CD4-positive, CD25-positive, alpha-beta regulatory T cell (primary cell): ENCODE results near the gene SLC2A6. TPM values are rescaled to one million over a fixed set of nuclear protein-coding genes. Genes with fewer than 3 reads are reported as not detected.
"Not testable (repeated sequence)": the region's sequence is repeated elsewhere in the genome, so short reads cannot be mapped to it uniquely, and the experiment has no call there.

Experiments used
- ATAC-seq, 2 donors: fragments of 150-1000 bp; cut with Tn5 transposase; one replicate each; pipeline ENCODE4 v1.10.0; 2021; ENCODE audit warnings: low read depth in 2 of 2, moderate number of reproducible peaks in 2 of 2, moderate library complexity in 1 of 2
- DNase-seq, 3 donors: peaks; one replicate each; pipeline versions ENCODE4 v3.0.0 to v3.0.0-alpha.2; 2012 to 2022; ENCODE audit warnings: mixed read lengths in 1 of 3
- H3K27ac ChIP-seq: one replicate; pipeline ENCODE4 v1.7.0; 2013; ENCODE audit warnings: mild to moderate bottlenecking, low read length; ENCODE audit not compliant: insufficient read depth, poor library complexity, severe bottlenecking
- H3K27me3 ChIP-seq: one replicate; pipeline ENCODE4 v1.7.0; 2013; ENCODE audit warnings: low read length; ENCODE audit not compliant: control insufficient read depth, insufficient read depth
- H3K36me3 ChIP-seq: one replicate; pipeline ENCODE4 v1.7.0; 2013; ENCODE audit warnings: mild to moderate bottlenecking, low read length, moderate library complexity; ENCODE audit not compliant: control insufficient read depth, insufficient read depth
- H3K4me1 ChIP-seq: 2 replicates; pipeline ENCODE4 v1.7.0; 2013; ENCODE audit warnings: mild to moderate bottlenecking, low read length; ENCODE audit not compliant: insufficient read depth, control insufficient read depth, poor library complexity, severe bottlenecking
- H3K4me3 ChIP-seq: one replicate; pipeline ENCODE4 v1.7.0; 2013; ENCODE audit warnings: low read depth, mild to moderate bottlenecking, low read length, moderate library complexity
- H3K9me3 ChIP-seq, 2 experiments: 1 replicate in 1 of 2; 2 replicates in 1 of 2; pipeline ENCODE4 v1.7.0; 2013; ENCODE audit warnings: low read length in 2 of 2, mild to moderate bottlenecking in 1 of 2, moderate library complexity in 1 of 2; ENCODE audit not compliant: control insufficient read depth in 2 of 2
- H3K27ac Mint-ChIP-seq, 3 donors: one replicate each; pipeline ENCODE4 v1.8.0; 2020 to 2022; ENCODE audit warnings: mild to moderate bottlenecking in 3 of 3, mixed read lengths in 3 of 3, moderate library complexity in 2 of 3
- H3K27me3 Mint-ChIP-seq: one replicate; pipeline ENCODE4 v1.8.0; 2022; ENCODE audit warnings: mild to moderate bottlenecking, mixed read lengths
- H3K36me3 Mint-ChIP-seq: one replicate; pipeline ENCODE4 v1.8.0; 2020; ENCODE audit warnings: mixed read lengths
- H3K4me1 Mint-ChIP-seq, 4 donors: one replicate each; pipeline ENCODE4 v1.8.0; 2020 to 2022; ENCODE audit warnings: mixed read lengths in 4 of 4, mild to moderate bottlenecking in 1 of 4
- H3K4me3 Mint-ChIP-seq, 4 donors: one replicate each; pipeline ENCODE4 v1.8.0; 2020 to 2022; ENCODE audit warnings: mild to moderate bottlenecking in 4 of 4, mixed read lengths in 4 of 4, moderate library complexity in 3 of 4
- H3K9me3 Mint-ChIP-seq, 7 donors: one replicate each; pipeline ENCODE4 v1.8.0; 2020 to 2022; ENCODE audit warnings: mixed read lengths in 7 of 7, mild to moderate bottlenecking in 3 of 7, moderate library complexity in 2 of 7
- polyA plus RNA-seq, 4 donors: library from polyadenylated mRNA; unstranded; fragments of 300-500 nt; fragmentation: Illumina TruSeq; gene quantifications; one replicate each; pipeline ENCODE4 v1.2.3, GENCODE V29; 2021
- total RNA-seq: library from RNA; stranded (reverse); gene quantifications from one replicate; pipeline ENCODE4 v1.2.3, GENCODE V29; 2022

SLC2A6 gene
- total and polyA plus RNA-seq, 5 donors from 2014 or later, result 0.63 to 2.2 (median 1.8) TPM

- Histone ChIP-seq H3K27ac (no peak overlapping the region), H3K9me3 (no peaks in the 10 kb centered on the region), H3K4me1 (peaks cover 16% of the 10 kb centered on the region), H3K4me3 (no peak overlapping the region), H3K36me3 (no peaks in the 10 kb centered on the region), H3K27me3 (no peaks in the 10 kb centered on the region)
- no peak for ATAC-seq
- Mint-ChIP-seq H3K4me3 (no peak overlapping the region), H3K27me3 (peaks cover 5% of the 10 kb centered on the region), H3K36me3 (no peaks in the 10 kb centered on the region), H3K27ac (no peak overlapping the region), H3K4me1 (peaks cover 0 to 14% (median 3%) of the 10 kb centered on the region in 4 donors), H3K9me3 (no peaks in the 10 kb centered on the region)
- DNase-seq, result no peak
These were observed 23.0 kb downstream of the SLC2A6 start for GRCh38 chr9:133455936-133456335.

GRCh38 chr9:133454943-133455673 lies 23.8 kb downstream of the SLC2A6 start:
- ATAC-seq (no peak), DNase-seq (no peak)
- Histone ChIP-seq H3K4me3 (no peak overlapping the region), H3K36me3 (no peaks in the 10 kb centered on the region), H3K9me3 (no peaks in the 10 kb centered on the region), H3K27me3 (no peaks in the 10 kb centered on the region), H3K27ac (no peak overlapping the region), H3K4me1 (peaks cover 12% of the 10 kb centered on the region)
- H3K4me3 Mint-ChIP-seq, result no peak overlapping the region
- no peaks in the 10 kb centered on the region for H3K9me3 Mint-ChIP-seq
- peaks cover 0 to 8% (median 3%) of the 10 kb centered on the region in 4 donors for H3K4me1 Mint-ChIP-seq
- H3K27me3 Mint-ChIP-seq, result peaks cover 5% of the 10 kb centered on the region
- H3K27ac Mint-ChIP-seq, result no peak overlapping the region
- no peaks in the 10 kb centered on the region for H3K36me3 Mint-ChIP-seq

GRCh38 chr9:133454325-133454724 lies 24.6 kb downstream of the SLC2A6 start:
- H3K36me3 ChIP-seq, result no peaks in the 10 kb centered on the region
- H3K4me3 ChIP-seq, result no peak overlapping the region
- H3K27ac ChIP-seq, result no peak overlapping the region
- DNase-seq, result no peak
- ATAC-seq, result no peak
- no peaks in the 10 kb centered on the region for H3K27me3 ChIP-seq
- Mint-ChIP-seq H3K4me3 (no peak overlapping the region), H3K9me3 (no peaks in the 10 kb centered on the region), H3K36me3 (no peaks in the 10 kb centered on the region), H3K27ac (peak overlapping the region in 2 of 3 donors; percentile 14 to 46), H3K4me1 (peaks cover 0 to 3% (median under 1%) of the 10 kb centered on the region in 4 donors), H3K27me3 (peaks cover 5% of the 10 kb centered on the region)
- peaks cover 5% of the 10 kb centered on the region for H3K4me1 ChIP-seq
- H3K9me3 ChIP-seq, result no peaks in the 10 kb centered on the region

DNA sequence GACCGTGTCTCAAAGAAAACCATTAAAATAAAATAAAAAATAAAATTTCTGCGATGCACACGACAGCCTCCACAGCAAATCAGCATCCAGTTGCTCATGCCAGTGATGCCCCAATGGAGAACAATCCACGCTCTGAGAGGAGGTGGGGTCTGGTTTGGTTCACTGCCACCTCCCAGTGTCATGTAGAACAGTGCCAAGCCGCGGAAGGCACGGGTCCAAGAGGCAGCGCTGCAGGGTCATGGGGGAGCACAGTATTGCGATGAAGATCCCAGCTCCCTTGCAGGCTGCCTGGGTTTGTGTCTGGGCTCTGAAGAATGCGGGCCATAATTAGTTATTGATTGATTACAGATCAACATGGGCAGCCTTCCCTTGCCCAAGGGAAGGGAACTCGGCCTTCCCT lies 25.2 kb downstream of the SLC2A6 start:
- DNase-seq (no peak), ATAC-seq (no peak)
- H3K4me1 Mint-ChIP-seq, result no peaks in the 10 kb centered on the region
- no peaks in the 10 kb centered on the region for H3K27me3 ChIP-seq
- H3K27ac ChIP-seq, result no peak overlapping the region
- H3K27me3 Mint-ChIP-seq, result peaks cover 2% of the 10 kb centered on the region
- H3K36me3 Mint-ChIP-seq, result no peaks in the 10 kb centered on the region
- H3K4me3 Mint-ChIP-seq, result no peak overlapping the region
- no peak overlapping the region for H3K27ac Mint-ChIP-seq
- no peaks in the 10 kb centered on the region for H3K4me1 ChIP-seq
- H3K9me3 ChIP-seq, result no peaks in the 10 kb centered on the region
- no peaks in the 10 kb centered on the region for H3K36me3 ChIP-seq
- no peak overlapping the region for H3K4me3 ChIP-seq
- no peaks in the 10 kb centered on the region for H3K9me3 Mint-ChIP-seq

- ATAC-seq, result no peak
- H3K9me3 ChIP-seq, result no peaks in the 10 kb centered on the region
- DNase-seq, result no peak
- Mint-ChIP-seq H3K4me3 (no peak overlapping the region), H3K27me3 (peaks cover 1% of the 10 kb centered on the region), H3K27ac (no peak overlapping the region), H3K36me3 (no peaks in the 10 kb centered on the region), H3K4me1 (no peaks in the 10 kb centered on the region), H3K9me3 (no peaks in the 10 kb centered on the region)
- no peak overlapping the region for H3K27ac ChIP-seq
- no peaks in the 10 kb centered on the region for H3K27me3 ChIP-seq
- no peaks in the 10 kb centered on the region for H3K4me1 ChIP-seq
- no peaks in the 10 kb centered on the region for H3K36me3 ChIP-seq
- H3K4me3 ChIP-seq, result no peak overlapping the region
These were observed 26.3 kb downstream of the SLC2A6 start for GRCh38 chr9:133452562-133452961.

GRCh38 chr9:133451865-133452264 lies 27.0 kb downstream of the SLC2A6 start:
- not testable (repeated sequence) for H3K27me3 ChIP-seq, H3K4me1 ChIP-seq, H3K27ac Mint-ChIP-seq, H3K9me3 Mint-ChIP-seq, H3K27me3 Mint-ChIP-seq, ATAC-seq, H3K9me3 ChIP-seq, DNase-seq, H3K4me3 ChIP-seq, H3K27ac ChIP-seq, H3K36me3 Mint-ChIP-seq, H3K4me1 Mint-ChIP-seq, H3K36me3 ChIP-seq, H3K4me3 Mint-ChIP-seq

GRCh38 chr9:133449760-133450159 lies 29.1 kb downstream of the SLC2A6 start:
- H3K9me3 ChIP-seq, result no peaks in the 10 kb centered on the region
- H3K27me3 ChIP-seq, result no peaks in the 10 kb centered on the region
- H3K27ac ChIP-seq, result no peak overlapping the region
- DNase-seq (no peak), ATAC-seq (no peak)
- H3K27me3 Mint-ChIP-seq, result peaks cover 14% of the 10 kb centered on the region
- H3K4me3 Mint-ChIP-seq, result no peak overlapping the region
- no peaks in the 10 kb centered on the region for H3K36me3 Mint-ChIP-seq
- no peaks in the 10 kb centered on the region for H3K4me1 Mint-ChIP-seq
- H3K9me3 Mint-ChIP-seq, result no peaks in the 10 kb centered on the region
- H3K27ac Mint-ChIP-seq, result no peak overlapping the region
- no peaks in the 10 kb centered on the region for H3K4me1 ChIP-seq
- H3K36me3 ChIP-seq, result no peaks in the 10 kb centered on the region
- H3K4me3 ChIP-seq, result no peak overlapping the region

DNA sequence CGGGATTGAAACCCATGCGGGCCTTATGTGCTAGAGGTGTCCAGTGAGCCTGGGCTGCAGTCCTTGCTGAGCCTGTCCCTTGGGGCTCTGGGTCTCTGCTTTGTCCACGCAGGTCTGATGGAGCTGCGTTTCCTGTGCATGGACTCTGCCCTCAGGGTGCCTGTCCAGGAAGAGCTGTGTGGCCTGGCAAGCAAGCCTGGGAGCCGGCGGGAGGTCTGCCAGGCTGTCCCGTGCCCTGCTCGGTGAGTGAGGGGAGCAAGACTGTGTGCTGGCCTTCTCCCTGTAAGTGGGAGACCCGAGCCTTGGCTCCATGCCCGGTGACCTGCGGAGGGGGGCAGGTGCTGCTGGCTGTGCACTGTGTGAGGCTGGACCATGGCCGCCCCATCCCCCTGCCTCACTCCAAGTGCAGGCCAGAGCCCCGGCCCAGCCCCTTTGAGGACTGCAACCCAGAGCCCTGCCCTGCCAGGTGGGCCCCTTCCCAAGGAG lies 30.4 kb downstream of the SLC2A6 start:
- Mint-ChIP-seq H3K27me3 (peaks cover 14% of the 10 kb centered on the region), H3K4me1 (no peaks in the 10 kb centered on the region), H3K36me3 (no peaks in the 10 kb centered on the region), H3K9me3 (no peaks in the 10 kb centered on the region), H3K27ac (no peak overlapping the region), H3K4me3 (no peak overlapping the region)
- ATAC-seq (no peak), DNase-seq (no peak)
- Histone ChIP-seq H3K9me3 (no peaks in the 10 kb centered on the region), H3K4me1 (no peaks in the 10 kb centered on the region), H3K4me3 (no peak overlapping the region), H3K27me3 (no peaks in the 10 kb centered on the region), H3K27ac (no peak overlapping the region), H3K36me3 (no peaks in the 10 kb centered on the region)
